Measurements from ENCODE around the gene RUNX1.

Gene RUNX1

DNA sequence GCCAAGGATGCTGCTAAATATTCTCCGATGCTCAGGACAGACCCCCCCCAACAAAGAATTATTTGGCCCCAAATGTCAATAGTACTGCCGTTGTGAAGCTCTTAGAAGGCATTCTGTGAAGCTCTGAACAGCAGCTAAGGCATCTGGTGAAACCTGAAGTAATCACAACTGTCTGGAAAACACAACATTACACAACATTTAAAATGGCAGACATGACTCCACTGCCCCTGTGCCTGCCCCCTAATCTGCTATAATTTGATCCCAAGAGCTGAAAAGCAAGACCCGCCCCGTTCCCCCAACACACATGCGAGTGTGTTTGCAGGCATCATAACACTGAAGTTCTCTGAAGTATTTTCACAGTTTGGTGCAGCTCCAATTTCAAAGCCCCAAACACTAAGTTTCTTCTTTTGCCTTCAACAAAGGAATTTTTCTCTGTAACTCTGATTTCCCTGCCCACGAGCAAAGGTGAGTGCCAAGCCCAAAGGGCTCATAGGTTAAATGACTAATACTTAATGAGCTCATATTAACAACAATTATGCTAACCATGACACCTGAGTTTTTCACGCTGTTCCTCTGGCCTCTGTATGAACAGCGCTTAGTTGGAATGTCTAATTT lies 251.1 kb downstream of the RUNX1 start:
- H3K9ac ChIP-seq (ENCODE audit: low read depth, low read length): no peak overlapping the region
- H3K9me3 ChIP-seq (ENCODE audit: insufficient read depth, low read depth, low read length): no peaks in the 10 kb centered on the region
- H3K4me3 ChIP-seq (ENCODE audit: low read length): no peak overlapping the region
- H3K4me1 ChIP-seq (ENCODE audit: insufficient read depth, low read length): peaks cover 11% of the 10 kb centered on the region
- WGBS: 96% methylated on average over 8 of the region's 8 CpGs
- H3K27me3 ChIP-seq (ENCODE audit: insufficient read depth, low read length): no peaks in the 10 kb centered on the region
- H3K36me3 ChIP-seq (ENCODE audit: insufficient read depth, low read length): no peaks in the 10 kb centered on the region
- no peak overlapping the region for H3K27ac ChIP-seq (ENCODE audit: low read depth, low read length)

DNA sequence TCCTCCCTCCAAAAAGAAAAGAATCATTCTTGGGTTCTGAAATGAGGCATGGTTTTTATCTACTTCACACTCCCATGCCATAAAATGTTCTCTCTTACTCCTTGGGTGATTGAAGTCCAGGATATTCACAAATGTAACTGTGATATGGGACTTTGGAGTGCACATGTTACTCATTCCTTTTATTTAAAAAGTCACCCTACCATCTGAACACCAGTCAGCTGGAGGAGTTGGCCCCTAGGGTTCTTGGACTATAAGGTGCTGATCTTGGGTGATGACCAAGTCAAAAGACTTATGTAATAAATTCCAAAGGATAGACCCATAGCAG lies 251.9 kb downstream of the RUNX1 start:
- Histone ChIP-seq H3K4me3 (ENCODE audit: low read length) (no peak overlapping the region), H3K27me3 (ENCODE audit: insufficient read depth, low read length) (no peaks in the 10 kb centered on the region), H3K9ac (ENCODE audit: low read depth, low read length) (no peak overlapping the region), H3K27ac (ENCODE audit: low read depth, low read length) (no peak overlapping the region), H3K4me1 (ENCODE audit: insufficient read depth, low read length) (peaks cover 11% of the 10 kb centered on the region), H3K36me3 (ENCODE audit: insufficient read depth, low read length) (no peaks in the 10 kb centered on the region), H3K9me3 (ENCODE audit: insufficient read depth, low read depth, low read length) (no peaks in the 10 kb centered on the region)

DNA sequence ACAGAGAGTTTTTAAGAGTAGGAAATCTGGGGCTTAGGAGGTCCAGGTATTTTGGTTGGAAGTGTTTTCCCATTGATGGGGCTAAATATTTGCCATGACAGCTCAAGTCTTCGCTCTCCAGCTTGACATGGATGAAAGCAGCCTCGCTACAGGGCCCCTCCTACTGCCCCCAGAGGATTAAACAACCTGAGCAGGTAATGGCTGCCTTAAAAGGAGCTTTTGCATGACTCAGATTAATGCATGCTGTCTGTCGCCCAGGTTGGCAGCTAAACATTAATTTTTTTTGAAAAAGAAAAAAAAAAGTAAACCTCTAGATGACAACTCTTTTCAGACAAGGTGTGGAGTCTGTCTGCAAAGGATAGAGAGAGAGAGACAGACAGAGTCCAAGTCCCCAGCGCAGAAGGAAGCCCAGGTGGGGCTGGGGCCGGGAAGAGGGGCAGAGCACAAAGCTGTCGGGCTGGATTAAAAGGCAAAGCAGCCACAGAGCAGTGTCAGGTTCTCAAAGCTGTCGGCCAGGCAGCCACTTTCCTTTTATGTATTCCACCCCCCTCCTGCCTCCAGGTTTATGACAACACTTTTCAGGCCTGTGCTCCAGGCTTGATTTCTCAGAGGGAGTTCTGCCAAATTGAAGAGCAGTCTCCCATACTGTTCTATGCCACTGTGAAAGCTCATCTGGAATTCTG lies 252.4 kb downstream of the RUNX1 start:
- Histone ChIP-seq H3K9me3 (ENCODE audit: insufficient read depth, low read depth, low read length) (no peaks in the 10 kb centered on the region), H3K27me3 (ENCODE audit: insufficient read depth, low read length) (no peaks in the 10 kb centered on the region), H3K9ac (ENCODE audit: low read depth, low read length) (no peak overlapping the region), H3K4me1 (ENCODE audit: insufficient read depth, low read length) (peaks cover 11% of the 10 kb centered on the region), H3K36me3 (ENCODE audit: insufficient read depth, low read length) (no peaks in the 10 kb centered on the region), H3K4me3 (ENCODE audit: low read length) (no peak overlapping the region), H3K27ac (ENCODE audit: low read depth, low read length) (no peak overlapping the region)
- WGBS: 52% methylated on average over 7 of the region's 7 CpGs

DNA sequence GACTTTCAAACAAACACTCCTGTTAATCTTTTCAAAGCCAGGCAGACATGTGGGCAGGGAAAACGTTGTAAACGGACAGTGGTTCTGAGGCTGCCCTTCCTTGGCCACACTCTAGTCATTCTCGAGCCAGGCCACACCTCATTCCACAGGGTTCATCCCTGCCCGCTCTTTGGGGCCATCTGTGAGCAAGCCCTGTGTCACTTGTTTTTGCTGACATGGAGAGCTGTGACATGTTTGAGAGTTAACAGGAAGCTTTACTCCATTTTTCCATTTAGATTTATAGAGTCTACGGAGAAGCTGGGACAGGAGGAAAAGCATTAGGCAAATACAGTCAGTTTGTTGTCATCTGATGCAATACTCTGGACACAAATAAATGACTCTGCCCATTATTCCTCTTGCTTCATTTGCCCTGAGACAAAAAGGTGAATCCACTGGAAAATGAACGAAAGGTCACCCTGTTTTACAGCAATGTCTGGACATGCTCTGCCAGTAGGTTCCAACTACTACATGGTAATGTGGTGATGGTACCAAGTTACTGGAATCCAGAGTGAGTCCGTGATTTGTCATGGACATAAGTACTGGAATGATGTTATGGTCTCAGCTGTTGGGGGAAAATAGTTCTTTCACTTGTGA lies 253.4 kb downstream of the RUNX1 start:
- Histone ChIP-seq H3K27ac (ENCODE audit: low read depth, low read length) (no peak overlapping the region), H3K9me3 (ENCODE audit: insufficient read depth, low read depth, low read length) (no peaks in the 10 kb centered on the region), H3K4me3 (ENCODE audit: low read length) (no peak overlapping the region), H3K36me3 (ENCODE audit: insufficient read depth, low read length) (no peaks in the 10 kb centered on the region), H3K27me3 (ENCODE audit: insufficient read depth, low read length) (no peaks in the 10 kb centered on the region), H3K9ac (ENCODE audit: low read depth, low read length) (no peak overlapping the region), H3K4me1 (ENCODE audit: insufficient read depth, low read length) (peaks cover 11% of the 10 kb centered on the region)
- WGBS: 86% methylated on average over 7 of the region's 7 CpGs

DNA sequence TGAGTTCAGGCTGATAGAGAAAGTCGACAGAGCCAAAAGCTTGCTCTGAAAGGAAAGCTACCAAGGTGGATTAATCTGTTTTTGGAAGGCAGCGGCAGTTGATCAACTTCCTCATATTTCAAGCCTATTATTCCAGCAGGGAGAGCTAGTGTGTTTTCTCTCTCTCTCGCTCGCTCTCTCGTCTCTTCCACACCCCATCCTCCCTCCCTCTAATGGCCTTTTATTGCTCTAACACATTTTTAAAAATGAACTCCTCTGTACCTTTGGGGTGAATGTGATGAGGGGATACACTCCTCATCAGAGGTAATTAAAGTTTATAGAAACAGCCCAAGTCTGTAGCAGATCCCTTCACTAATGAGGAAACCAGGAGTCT lies 253.9 kb downstream of the RUNX1 start:
- 90% methylated on average over 5 of the region's 5 CpGs for WGBS
- Histone ChIP-seq H3K27ac (ENCODE audit: low read depth, low read length) (no peak overlapping the region), H3K27me3 (ENCODE audit: insufficient read depth, low read length) (no peaks in the 10 kb centered on the region), H3K9ac (ENCODE audit: low read depth, low read length) (no peak overlapping the region), H3K4me3 (ENCODE audit: low read length) (no peak overlapping the region), H3K36me3 (ENCODE audit: insufficient read depth, low read length) (no peaks in the 10 kb centered on the region), H3K4me1 (ENCODE audit: insufficient read depth, low read length) (peaks cover 11% of the 10 kb centered on the region), H3K9me3 (ENCODE audit: insufficient read depth, low read depth, low read length) (no peaks in the 10 kb centered on the region)

DNA sequence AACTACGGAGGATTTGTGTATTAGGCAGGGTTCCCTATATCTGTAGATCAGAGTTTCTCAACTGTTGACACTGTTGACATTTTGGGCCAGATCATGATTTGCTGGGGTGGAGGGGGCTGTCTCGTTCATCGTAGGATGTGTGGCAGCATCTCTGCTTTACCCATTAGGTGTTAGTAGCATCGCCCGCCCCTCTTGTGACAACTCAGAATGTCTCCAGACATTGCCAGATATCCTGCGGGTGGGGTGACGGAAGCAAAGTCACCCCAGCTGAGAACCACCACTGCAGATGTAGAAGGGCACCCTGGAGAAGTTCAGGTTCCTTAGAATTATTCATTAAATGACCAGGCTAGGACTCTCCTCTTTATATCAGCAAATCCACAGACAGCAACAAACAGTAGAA lies 254.4 kb downstream of the RUNX1 start:
- Histone ChIP-seq H3K36me3 (ENCODE audit: insufficient read depth, low read length) (no peaks in the 10 kb centered on the region), H3K4me1 (ENCODE audit: insufficient read depth, low read length) (peaks cover 11% of the 10 kb centered on the region), H3K9ac (ENCODE audit: low read depth, low read length) (no peak overlapping the region), H3K4me3 (ENCODE audit: low read length) (no peak overlapping the region), H3K9me3 (ENCODE audit: insufficient read depth, low read depth, low read length) (no peaks in the 10 kb centered on the region), H3K27ac (ENCODE audit: low read depth, low read length) (no peak overlapping the region), H3K27me3 (ENCODE audit: insufficient read depth, low read length) (no peaks in the 10 kb centered on the region)
- 91% methylated on average over 7 of the region's 7 CpGs for WGBS

DNA sequence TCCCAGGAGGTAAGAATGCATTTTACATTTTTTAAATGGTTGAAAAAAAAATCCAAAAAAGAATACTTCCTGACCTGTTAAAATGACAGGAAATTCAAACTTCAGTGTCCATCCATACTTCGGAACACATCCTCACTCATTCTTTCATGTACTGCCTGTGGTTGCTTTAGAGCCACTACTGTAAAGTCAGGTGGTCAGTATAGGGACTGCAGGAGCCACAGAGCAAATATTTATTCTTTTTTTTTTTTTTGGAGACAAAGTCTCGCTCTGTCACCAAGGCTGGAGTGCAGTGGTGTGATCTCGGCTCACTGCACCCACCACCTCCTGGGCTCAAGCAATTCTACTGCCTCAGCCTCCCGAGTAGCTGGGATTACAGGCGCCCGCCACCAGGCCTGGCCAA lies 255.6 kb downstream of the RUNX1 start:
- 98% methylated on average over 6 of the region's 6 CpGs for WGBS
- Histone ChIP-seq H3K4me3 (ENCODE audit: low read length) (no peak overlapping the region), H3K9me3 (ENCODE audit: insufficient read depth, low read depth, low read length) (no peaks in the 10 kb centered on the region), H3K27me3 (ENCODE audit: insufficient read depth, low read length) (no peaks in the 10 kb centered on the region), H3K36me3 (ENCODE audit: insufficient read depth, low read length) (no peaks in the 10 kb centered on the region), H3K4me1 (ENCODE audit: insufficient read depth, low read length) (peaks cover 11% of the 10 kb centered on the region), H3K27ac (ENCODE audit: low read depth, low read length) (no peak overlapping the region), H3K9ac (ENCODE audit: low read depth, low read length) (no peak overlapping the region)

DNA sequence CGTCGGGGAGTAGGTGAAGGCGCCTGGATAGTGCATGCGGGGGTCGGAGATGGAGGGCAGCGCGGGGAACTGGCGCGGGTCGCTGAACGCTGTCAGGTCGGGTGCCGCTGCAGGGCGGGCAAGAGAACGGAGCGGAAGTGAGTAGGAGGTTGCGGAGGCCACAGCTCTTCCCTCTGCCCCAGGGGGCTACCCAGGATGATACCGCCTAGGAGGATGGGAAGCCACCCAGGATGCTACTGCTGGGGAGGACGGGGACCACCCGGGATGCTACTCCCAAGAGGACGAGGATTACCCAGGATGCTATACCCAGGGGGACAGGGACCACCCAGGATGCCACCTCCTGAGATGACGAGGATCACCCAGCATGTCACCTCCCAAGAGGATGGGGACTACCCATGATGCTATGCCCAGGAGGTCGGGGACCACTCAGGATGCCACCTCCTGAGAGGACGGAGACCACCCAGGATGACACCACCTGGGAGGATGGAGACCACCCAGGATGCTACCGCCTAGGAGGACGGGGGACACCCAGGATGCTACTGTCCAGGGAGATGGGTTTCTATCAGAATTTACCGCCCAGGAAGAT lies 256.5 kb downstream of the RUNX1 start:
- 97% methylated on average over 27 of the region's 27 CpGs for WGBS
- H3K4me1 ChIP-seq (ENCODE audit: insufficient read depth, low read length): peaks cover 13% of the 10 kb centered on the region
- H3K27me3 ChIP-seq (ENCODE audit: insufficient read depth, low read length): no peaks in the 10 kb centered on the region
- no peaks in the 10 kb centered on the region for H3K9me3 ChIP-seq (ENCODE audit: insufficient read depth, low read depth, low read length)
- no peak overlapping the region for H3K27ac ChIP-seq (ENCODE audit: low read depth, low read length)
- H3K4me3 ChIP-seq (ENCODE audit: low read length): no peak overlapping the region
- H3K36me3 ChIP-seq (ENCODE audit: insufficient read depth, low read length): no peaks in the 10 kb centered on the region
- no peak overlapping the region for H3K9ac ChIP-seq (ENCODE audit: low read depth, low read length)

DNA sequence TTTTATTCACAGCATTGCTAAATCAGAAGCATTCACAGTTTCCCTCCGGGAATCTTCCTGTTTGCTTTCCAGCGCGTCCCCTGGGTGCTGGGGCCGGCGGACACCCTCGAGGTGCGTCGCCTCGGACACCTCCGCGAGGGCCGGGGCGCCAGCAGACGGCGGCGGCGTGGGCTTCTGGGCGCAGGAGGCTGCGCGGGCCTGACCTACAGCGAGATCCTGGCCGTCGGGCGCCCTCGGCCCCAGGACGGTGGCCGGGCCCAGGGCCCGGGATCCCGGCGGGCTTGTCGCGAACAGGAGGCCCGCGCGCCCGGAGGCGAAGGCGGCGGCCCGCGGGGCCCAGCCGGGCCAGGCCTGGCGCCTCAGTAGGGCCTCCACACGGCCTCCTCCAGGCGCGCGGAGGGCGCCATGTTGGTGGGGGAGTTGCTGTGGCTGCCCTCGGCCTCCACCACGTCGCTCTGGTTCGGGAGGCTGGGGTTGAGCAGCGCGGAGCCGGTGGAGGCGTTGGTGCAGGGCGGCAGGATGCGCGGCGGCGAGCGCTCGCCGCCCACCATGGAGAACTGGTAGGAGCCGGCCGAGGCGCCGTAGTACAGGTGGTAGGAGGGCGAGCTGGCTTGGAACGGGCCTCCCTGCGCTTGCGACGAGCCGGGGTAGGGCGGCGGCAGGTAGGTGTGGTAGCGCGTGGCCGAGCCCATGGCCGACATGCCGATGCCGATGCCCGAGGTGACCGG lies 257.2 kb downstream of the RUNX1 start:
- H3K9ac ChIP-seq (ENCODE audit: low read depth, low read length): no peak overlapping the region
- peaks cover 12% of the 10 kb centered on the region for H3K4me1 ChIP-seq (ENCODE audit: insufficient read depth, low read length)
- no peaks in the 10 kb centered on the region for H3K36me3 ChIP-seq (ENCODE audit: insufficient read depth, low read length)
- no peak overlapping the region for H3K4me3 ChIP-seq (ENCODE audit: low read length)
- no peak overlapping the region for H3K27ac ChIP-seq (ENCODE audit: low read depth, low read length)
- no peaks in the 10 kb centered on the region for H3K9me3 ChIP-seq (ENCODE audit: insufficient read depth, low read depth, low read length)
- WGBS: 97% methylated on average over 84 of the region's 84 CpGs
- no peaks in the 10 kb centered on the region for H3K27me3 ChIP-seq (ENCODE audit: insufficient read depth, low read length)

DNA sequence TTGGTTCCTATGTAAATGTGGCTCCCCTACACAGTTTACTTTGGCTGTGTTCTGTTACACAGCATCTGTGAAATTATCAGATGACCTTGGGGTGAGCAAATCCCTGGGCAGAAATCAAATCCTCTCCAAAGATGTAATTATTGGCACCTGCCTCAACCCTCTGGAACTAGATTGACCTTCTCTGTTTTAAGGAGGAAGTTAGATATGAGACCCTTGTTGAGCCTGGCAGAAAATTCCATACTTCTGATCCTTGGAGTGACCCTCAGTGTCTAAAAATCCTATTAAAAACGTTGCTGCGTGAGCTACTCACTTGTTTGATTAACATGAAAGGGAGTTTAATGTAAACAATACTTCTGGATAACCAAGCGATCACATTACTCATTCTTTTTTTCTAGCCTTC lies 258.3 kb downstream of the RUNX1 start:
- Histone ChIP-seq H3K4me1 (ENCODE audit: insufficient read depth, low read length) (peaks cover 4% of the 10 kb centered on the region; the same call in 1 of the 2 replicates), H3K9ac (ENCODE audit: low read depth, low read length) (no peak overlapping the region), H3K36me3 (ENCODE audit: insufficient read depth, low read length) (no peaks in the 10 kb centered on the region), H3K27ac (ENCODE audit: low read depth, low read length) (no peak overlapping the region), H3K9me3 (ENCODE audit: insufficient read depth, low read depth, low read length) (no peaks in the 10 kb centered on the region), H3K4me3 (ENCODE audit: low read length) (no peak overlapping the region), H3K27me3 (ENCODE audit: insufficient read depth, low read length) (no peaks in the 10 kb centered on the region)
- WGBS: 86% methylated on average over 3 of the region's 3 CpGs

DNA sequence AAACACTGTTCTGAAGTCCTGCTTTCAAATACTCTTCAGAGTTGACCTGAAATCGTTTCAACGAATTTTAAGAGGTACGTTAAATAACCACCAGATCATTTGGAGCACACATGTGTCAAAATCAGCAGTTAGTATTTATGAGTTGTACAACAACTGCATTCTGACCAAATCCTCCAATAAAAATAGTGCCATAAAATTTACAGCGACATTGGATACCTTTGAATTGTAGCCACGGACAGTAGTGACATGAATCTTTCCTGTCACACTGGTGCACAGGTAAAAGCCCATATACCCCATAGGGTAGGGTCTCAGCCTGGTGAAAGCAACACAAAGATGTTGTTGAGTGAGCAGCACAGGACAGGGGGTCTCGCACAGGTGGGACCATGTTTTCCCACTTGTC lies 258.8 kb downstream of the RUNX1 start:
- Histone ChIP-seq H3K4me1 (ENCODE audit: insufficient read depth, low read length) (peaks cover 4% of the 10 kb centered on the region; the same call in 1 of the 2 replicates), H3K9ac (ENCODE audit: low read depth, low read length) (no peak overlapping the region), H3K27me3 (ENCODE audit: insufficient read depth, low read length) (no peaks in the 10 kb centered on the region), H3K27ac (ENCODE audit: low read depth, low read length) (no peak overlapping the region), H3K9me3 (ENCODE audit: insufficient read depth, low read depth, low read length) (no peaks in the 10 kb centered on the region), H3K4me3 (ENCODE audit: low read length) (no peak overlapping the region), H3K36me3 (ENCODE audit: insufficient read depth, low read length) (no peaks in the 10 kb centered on the region)
- over 99% methylated on average over 6 of the region's 6 CpGs for WGBS

All from HUES64 (cell line).